HEK293T (cell line): ENCODE measurements around the gene CYP46A1.
"Not testable (repeated sequence)": the region's sequence is repeated elsewhere in the genome, so short reads cannot be mapped to it uniquely, and the experiment has no call there.

Experiments
- ARNT ChIP-seq: fragments of 450-650 bp; IDR thresholded peaks from 2 replicates; pipeline ENCODE4 v1.6.1; 2017; ENCODE audit warnings: mild to moderate bottlenecking
- BHLHE40 ChIP-seq: fragments of 450-650 bp; IDR thresholded peaks from 2 replicates; pipeline ENCODE4 v1.6.1; 2016; ENCODE audit warnings: mild to moderate bottlenecking, moderate library complexity, borderline replicate concordance
- ELF4 ChIP-seq: fragments of 450-650 bp; IDR thresholded peaks from 2 replicates; pipeline ENCODE4 v1.6.1; 2017; ENCODE audit warnings: antibody characterized with exemption
- FOXK2 ChIP-seq: fragments of 450-650 bp; IDR thresholded peaks from 2 replicates; pipeline ENCODE4 v1.6.1; 2016; ENCODE audit warnings: mild to moderate bottlenecking
- FOXM1 ChIP-seq: fragments of 450-650 bp; IDR thresholded peaks from 2 replicates; pipeline ENCODE4 v1.6.1; 2017; ENCODE audit warnings: mild to moderate bottlenecking, borderline replicate concordance
- NFRKB ChIP-seq: fragments of 450-650 bp; IDR thresholded peaks from 2 replicates; pipeline ENCODE4 v1.6.1; 2016; ENCODE audit warnings: mild to moderate bottlenecking, moderate library complexity
- SUZ12 ChIP-seq: fragments of 450-650 bp; IDR thresholded peaks from 2 replicates; pipeline ENCODE4 v1.6.1; 2016; ENCODE audit warnings: mild to moderate bottlenecking
- TARDBP ChIP-seq: fragments of 450-650 bp; IDR thresholded peaks from 2 replicates; pipeline ENCODE4 v1.6.1; 2016

- not testable (repeated sequence) for TF ChIP-seq NFRKB, ARNT, FOXM1, TARDBP, BHLHE40, ELF4, SUZ12, FOXK2
Measured at GRCh38 chr14:99642771-99643170, 41.3 kb upstream of the CYP46A1 start.
